MM.1S (cell line): ENCODE data around the gene SH3BP5L.

ENCODE experiments used
- DNase-seq: peaks from one replicate; pipeline ENCODE4 v3.0.0-alpha.2; 2015
- H2AFZ ChIP-seq: fragments of 300-600 bp; sonication (generic); 2 replicates; pipeline ENCODE4 v1.6.0; 2016; ENCODE audit warnings: antibody characterized with exemption, low read length
- H3F3A ChIP-seq: fragments of 300-600 bp; sonication (generic); 2 replicates; pipeline ENCODE4 v1.6.1; 2016; ENCODE audit warnings: mild to moderate bottlenecking, antibody characterized with exemption, low read length, moderate library complexity, mixed read lengths; ENCODE audit not compliant: insufficient read depth
- H3K27ac ChIP-seq: fragments of 300-600 bp; sonication (generic); 2 replicates; pipeline ENCODE4 v1.5.1; 2016; ENCODE audit warnings: mild to moderate bottlenecking, low read length
- H3K27me3 ChIP-seq: fragments of 300-600 bp; sonication (generic); replicated peaks from 2 replicates; pipeline ENCODE4 v1.6.0; 2016; ENCODE audit warnings: low read length; ENCODE audit not compliant: insufficient read depth
- H3K36me3 ChIP-seq: fragments of 300-600 bp; sonication (generic); replicated peaks from 2 replicates; pipeline ENCODE4 v1.6.1; 2016; ENCODE audit warnings: mild to moderate bottlenecking, low read length, mixed read lengths; ENCODE audit not compliant: insufficient read depth
- H3K4me1 ChIP-seq: fragments of 300-600 bp; sonication (generic); 2 replicates; pipeline ENCODE4 v1.6.1; 2016; ENCODE audit warnings: low read length, mixed read lengths
- H3K4me2 ChIP-seq: fragments of 300-600 bp; sonication (generic); 2 replicates; pipeline ENCODE4 v1.6.0; 2016; ENCODE audit warnings: low read depth, low read length
- H3K4me3 ChIP-seq: fragments of 300-600 bp; sonication (generic); 2 replicates; pipeline ENCODE4 v1.5.1; 2016; ENCODE audit warnings: low read length, mixed read lengths
- H3K79me2 ChIP-seq: fragments of 300-600 bp; sonication (generic); 2 replicates; pipeline ENCODE4 v1.6.1; 2016; ENCODE audit warnings: mixed run types, low read length, mixed read lengths
- H3K9ac ChIP-seq: fragments of 300-600 bp; sonication (generic); 2 replicates; pipeline ENCODE4 v1.6.1; 2016; ENCODE audit warnings: low read length, mixed read lengths
- H3K9me2 ChIP-seq: fragments of 300-600 bp; sonication (generic); replicated peaks from 2 replicates; pipeline ENCODE4 v1.6.1; 2016; ENCODE audit warnings: mild to moderate bottlenecking, low read length, mixed read lengths; ENCODE audit not compliant: insufficient read depth
- H3K9me3 ChIP-seq: fragments of 300-600 bp; sonication (generic); replicated peaks from 2 replicates; pipeline ENCODE4 v1.6.1; 2016; ENCODE audit warnings: mild to moderate bottlenecking, low read length, mixed read lengths; ENCODE audit not compliant: insufficient read depth
- H4K20me1 ChIP-seq: fragments of 300-600 bp; sonication (generic); 2 replicates; pipeline ENCODE4 v1.6.1; 2016; ENCODE audit warnings: mild to moderate bottlenecking, low read length, moderate library complexity, mixed read lengths; ENCODE audit not compliant: insufficient read depth
- EZH2 ChIP-seq: fragments of 300-600 bp; sonication (generic); optimal IDR thresholded peaks from 2 replicates; pipeline ENCODE3; 2017; ENCODE audit warnings: low read depth, mild to moderate bottlenecking, antibody characterized with exemption, low read length, mixed read lengths
- EZH2phosphoT487 ChIP-seq: fragments of 300-600 bp; sonication (generic); IDR thresholded peaks from 2 replicates; pipeline ENCODE4 v1.6.1; 2018; ENCODE audit warnings: antibody characterized with exemption, low read length
- TF ChIP-seq, protein P1 (sequence below): fragments of 300-600 bp; sonication (generic); IDR thresholded peaks from 2 replicates; pipeline ENCODE4 v1.5.1; 2016; ENCODE audit warnings: antibody characterized with exemption, low read length, mixed read lengths

Gene SH3BP5L

GRCh38 chr1:248848602-248849001 lies 22.9 kb upstream of the SH3BP5L start:
- TF ChIP-seq EZH2phosphoT487 (no peak), EZH2 (no peak)
- TF ChIP-seq, protein P1, sequence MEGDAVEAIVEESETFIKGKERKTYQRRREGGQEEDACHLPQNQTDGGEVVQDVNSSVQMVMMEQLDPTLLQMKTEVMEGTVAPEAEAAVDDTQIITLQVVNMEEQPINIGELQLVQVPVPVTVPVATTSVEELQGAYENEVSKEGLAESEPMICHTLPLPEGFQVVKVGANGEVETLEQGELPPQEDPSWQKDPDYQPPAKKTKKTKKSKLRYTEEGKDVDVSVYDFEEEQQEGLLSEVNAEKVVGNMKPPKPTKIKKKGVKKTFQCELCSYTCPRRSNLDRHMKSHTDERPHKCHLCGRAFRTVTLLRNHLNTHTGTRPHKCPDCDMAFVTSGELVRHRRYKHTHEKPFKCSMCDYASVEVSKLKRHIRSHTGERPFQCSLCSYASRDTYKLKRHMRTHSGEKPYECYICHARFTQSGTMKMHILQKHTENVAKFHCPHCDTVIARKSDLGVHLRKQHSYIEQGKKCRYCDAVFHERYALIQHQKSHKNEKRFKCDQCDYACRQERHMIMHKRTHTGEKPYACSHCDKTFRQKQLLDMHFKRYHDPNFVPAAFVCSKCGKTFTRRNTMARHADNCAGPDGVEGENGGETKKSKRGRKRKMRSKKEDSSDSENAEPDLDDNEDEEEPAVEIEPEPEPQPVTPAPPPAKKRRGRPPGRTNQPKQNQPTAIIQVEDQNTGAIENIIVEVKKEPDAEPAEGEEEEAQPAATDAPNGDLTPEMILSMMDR = no peak
- peaks cover 7% of the 10 kb centered on the region for H3K36me3 ChIP-seq
- H3K9me2 ChIP-seq = no peaks in the 10 kb centered on the region
- no peaks in the 10 kb centered on the region for H3K27me3 ChIP-seq
- peaks cover 11% of the 10 kb centered on the region; the same call in 1 of the 2 replicates for H3K79me2 ChIP-seq
- H3K27ac ChIP-seq = no peak overlapping the region
- no peak for DNase-seq
- no peaks in the 10 kb centered on the region for H3K4me1 ChIP-seq
- no peak overlapping the region for H3K9ac ChIP-seq
- H3K4me2 ChIP-seq = no peak overlapping the region
- H4K20me1 ChIP-seq = no peaks in the 10 kb centered on the region
- no peak overlapping the region for H2AFZ ChIP-seq
- H3F3A ChIP-seq = no peaks in the 10 kb centered on the region
- H3K4me3 ChIP-seq = no peak overlapping the region
- H3K9me3 ChIP-seq = no peaks in the 10 kb centered on the region

- H3K4me2 ChIP-seq = no peak overlapping the region
- TF ChIP-seq EZH2 = no peak
- TF ChIP-seq, protein P1 = no peak
- no peak for TF ChIP-seq EZH2phosphoT487
- no peaks in the 10 kb centered on the region for H3K9me2 ChIP-seq
- no peaks in the 10 kb centered on the region for H3K9me3 ChIP-seq
- no peaks in the 10 kb centered on the region for H3K4me1 ChIP-seq
- H3K9ac ChIP-seq = no peak overlapping the region
- H3K36me3 ChIP-seq = peaks cover 7% of the 10 kb centered on the region
- no peaks in the 10 kb centered on the region for H3F3A ChIP-seq
- H2AFZ ChIP-seq = no peak overlapping the region
- H4K20me1 ChIP-seq = no peaks in the 10 kb centered on the region
- no peak for DNase-seq
- H3K27me3 ChIP-seq = no peaks in the 10 kb centered on the region
- no peak overlapping the region for H3K27ac ChIP-seq
- no peak overlapping the region for H3K4me3 ChIP-seq
- H3K79me2 ChIP-seq = peaks cover 13% of the 10 kb centered on the region
Observed at GRCh38 chr1:248847956-248848561, 22.3 kb upstream of the SH3BP5L start.

DNA sequence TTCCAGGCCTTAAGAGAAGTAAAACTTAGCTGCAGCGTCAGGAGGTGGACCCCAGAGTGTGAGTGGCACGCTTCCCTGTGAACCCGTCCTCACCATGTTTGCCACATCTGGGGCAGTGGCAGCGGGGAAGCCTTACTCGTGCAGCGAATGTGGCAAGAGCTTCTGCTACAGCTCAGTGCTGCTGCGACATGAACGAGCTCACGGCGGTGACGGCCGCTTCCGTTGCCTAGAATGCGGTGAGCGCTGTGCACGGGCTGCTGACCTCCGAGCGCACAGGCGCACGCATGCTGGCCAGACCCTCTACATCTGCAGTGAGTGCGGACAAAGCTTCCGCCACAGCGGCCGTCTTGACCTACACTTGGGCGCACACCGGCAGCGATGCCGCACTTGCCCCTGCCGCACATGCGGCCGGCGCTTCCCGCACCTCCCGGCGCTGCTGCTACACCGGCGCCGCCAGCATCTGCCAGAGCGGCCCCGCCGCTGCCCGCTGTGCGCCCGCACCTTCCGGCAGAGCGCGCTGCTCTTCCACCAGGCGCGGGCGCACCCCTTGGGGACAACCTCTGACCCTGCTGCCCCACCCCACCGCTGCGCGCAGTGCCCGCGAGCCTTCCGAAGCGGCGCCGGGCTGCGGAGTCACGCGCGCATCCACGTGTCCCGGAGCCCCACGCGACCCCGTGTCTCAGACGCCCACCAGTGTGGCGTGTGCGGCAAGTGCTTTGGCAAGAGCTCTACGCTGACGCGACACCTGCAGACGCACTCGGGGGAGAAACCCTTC lies 21.7 kb upstream of the SH3BP5L start:
- Histone ChIP-seq H2AFZ (no peak overlapping the region), H3K9me3 (no peaks in the 10 kb centered on the region), H4K20me1 (no peaks in the 10 kb centered on the region), H3F3A (no peaks in the 10 kb centered on the region), H3K4me3 (no peak overlapping the region), H3K4me2 (no peak overlapping the region), H3K4me1 (no peaks in the 10 kb centered on the region), H3K36me3 (peaks cover 7% of the 10 kb centered on the region), H3K9ac (no peak overlapping the region), H3K27ac (no peak overlapping the region), H3K27me3 (no peaks in the 10 kb centered on the region), H3K9me2 (no peaks in the 10 kb centered on the region), H3K79me2 (peaks cover 20% of the 10 kb centered on the region)
- no peak for DNase-seq
- no peak for TF ChIP-seq EZH2phosphoT487
- TF ChIP-seq, protein P1 = no peak
- no peak for TF ChIP-seq EZH2
